ENCODE results near the gene PAGR1. TPM values are rescaled to one million over a fixed set of nuclear protein-coding genes. Genes with fewer than 3 reads are reported as not detected.

Gene PAGR1
- total RNA-seq, 1 donor: 19.9 TPM

GRCh38 chr16:29824589-29825144 lies 8.7 kb downstream of the PAGR1 start:
- no peaks in the 10 kb centered on the region for H3K27me3 ChIP-seq (ENCODE audit: insufficient read depth, low read length)
- peak overlapping the region; percentile 42 for H3K4me3 ChIP-seq (ENCODE audit: insufficient read depth, low read length)
- peak; percentile 92 for DNase-seq (ENCODE audit: insufficient read length, low spot score, missing footprints)
- H3K27ac ChIP-seq (ENCODE audit: low read depth, low read length): peak overlapping the region; percentile 59
- no peak for TF ChIP-seq CTCF (IDR thresholded peaks at IDR 0.05; ENCODE audit: extremely low read depth, low read depth, low read length)
- no peak overlapping the region for H2AFZ ChIP-seq (ENCODE audit: low read length)
- peaks cover 2% of the 10 kb centered on the region for H3K36me3 ChIP-seq (ENCODE audit: insufficient read depth, low read length)
- peak overlapping the region; percentile 76 for H3K4me2 ChIP-seq (ENCODE audit: insufficient read depth, low read length)
- H3K79me2 ChIP-seq (ENCODE audit: insufficient read depth, low read length): peaks cover 92% of the 10 kb centered on the region
- peaks cover 48% of the 10 kb centered on the region for H4K20me1 ChIP-seq (ENCODE audit: insufficient read depth, low read length)
- peaks cover 71% of the 10 kb centered on the region for H3K4me1 ChIP-seq (ENCODE audit: insufficient read depth, low read length)
- no peaks in the 10 kb centered on the region for H3K9me3 ChIP-seq (ENCODE audit: low read depth, low read length)

- peaks cover 55% of the 10 kb centered on the region for H4K20me1 ChIP-seq (ENCODE audit: insufficient read depth, low read length)
- peak overlapping the region; percentile 46 for H3K4me3 ChIP-seq (ENCODE audit: insufficient read depth, low read length)
- peaks cover 9% of the 10 kb centered on the region for H3K36me3 ChIP-seq (ENCODE audit: insufficient read depth, low read length)
- H3K4me1 ChIP-seq (ENCODE audit: insufficient read depth, low read length): peaks cover 65% of the 10 kb centered on the region
- peak; percentile 94 for DNase-seq (ENCODE audit: insufficient read length, low spot score, missing footprints)
- no peak for TF ChIP-seq CTCF (IDR thresholded peaks at IDR 0.05; ENCODE audit: extremely low read depth, low read depth, low read length)
- peak overlapping the region; percentile 59 for H3K27ac ChIP-seq (ENCODE audit: low read depth, low read length)
- H2AFZ ChIP-seq (ENCODE audit: low read length): no peak overlapping the region
- no peaks in the 10 kb centered on the region for H3K9me3 ChIP-seq (ENCODE audit: low read depth, low read length)
- no peaks in the 10 kb centered on the region for H3K27me3 ChIP-seq (ENCODE audit: insufficient read depth, low read length)
- H3K79me2 ChIP-seq (ENCODE audit: insufficient read depth, low read length): peaks cover 93% of the 10 kb centered on the region
- peak overlapping the region; percentile 76 for H3K4me2 ChIP-seq (ENCODE audit: insufficient read depth, low read length)
Observed at GRCh38 chr16:29825145-29826044, 9.4 kb downstream of the PAGR1 start.

- DNase-seq (ENCODE audit: insufficient read length, low spot score, missing footprints): no peak
- H4K20me1 ChIP-seq (ENCODE audit: insufficient read depth, low read length): peaks cover 55% of the 10 kb centered on the region
- peaks cover 17% of the 10 kb centered on the region for H3K36me3 ChIP-seq (ENCODE audit: insufficient read depth, low read length)
- H2AFZ ChIP-seq (ENCODE audit: low read length): no peak overlapping the region
- peak overlapping the region; percentile 76 for H3K4me2 ChIP-seq (ENCODE audit: insufficient read depth, low read length)
- H3K4me3 ChIP-seq (ENCODE audit: insufficient read depth, low read length): no peak overlapping the region
- H3K9me3 ChIP-seq (ENCODE audit: low read depth, low read length): no peaks in the 10 kb centered on the region
- H3K27ac ChIP-seq (ENCODE audit: low read depth, low read length): peak overlapping the region; percentile 59
- peaks cover 91% of the 10 kb centered on the region for H3K79me2 ChIP-seq (ENCODE audit: insufficient read depth, low read length)
- no peak for TF ChIP-seq CTCF (IDR thresholded peaks at IDR 0.05; ENCODE audit: extremely low read depth, low read depth, low read length)
- peaks cover 59% of the 10 kb centered on the region for H3K4me1 ChIP-seq (ENCODE audit: insufficient read depth, low read length)
- no peaks in the 10 kb centered on the region for H3K27me3 ChIP-seq (ENCODE audit: insufficient read depth, low read length)
Observed at GRCh38 chr16:29826342-29826695, 10.4 kb downstream of the PAGR1 start.

GRCh38 chr16:29830774-29831173 lies 14.8 kb downstream of the PAGR1 start:
- H2AFZ ChIP-seq (ENCODE audit: low read length): no peak overlapping the region
- no peak overlapping the region for H3K27ac ChIP-seq (ENCODE audit: low read depth, low read length)
- peaks cover 51% of the 10 kb centered on the region for H3K36me3 ChIP-seq (ENCODE audit: insufficient read depth, low read length)
- H3K4me2 ChIP-seq (ENCODE audit: insufficient read depth, low read length): no peak overlapping the region
- H3K79me2 ChIP-seq (ENCODE audit: insufficient read depth, low read length): peaks cover 68% of the 10 kb centered on the region
- TF ChIP-seq CTCF (IDR thresholded peaks at IDR 0.05; ENCODE audit: extremely low read depth, low read depth, low read length): no peak
- H4K20me1 ChIP-seq (ENCODE audit: insufficient read depth, low read length): peaks cover 55% of the 10 kb centered on the region
- peaks cover 16% of the 10 kb centered on the region for H3K4me1 ChIP-seq (ENCODE audit: insufficient read depth, low read length)
- H3K4me3 ChIP-seq (ENCODE audit: insufficient read depth, low read length): no peak overlapping the region
- H3K9me3 ChIP-seq (ENCODE audit: low read depth, low read length): no peaks in the 10 kb centered on the region
- no peaks in the 10 kb centered on the region for H3K27me3 ChIP-seq (ENCODE audit: insufficient read depth, low read length)
- DNase-seq (ENCODE audit: insufficient read length, low spot score, missing footprints): peak; percentile 13

All from osteoblast (primary cell).